ENCODE measurements around the gene CBS.
"Not testable (repeated sequence)": the region's sequence is repeated elsewhere in the genome, so short reads cannot be mapped to it uniquely, and the experiment has no call there.

DNA sequence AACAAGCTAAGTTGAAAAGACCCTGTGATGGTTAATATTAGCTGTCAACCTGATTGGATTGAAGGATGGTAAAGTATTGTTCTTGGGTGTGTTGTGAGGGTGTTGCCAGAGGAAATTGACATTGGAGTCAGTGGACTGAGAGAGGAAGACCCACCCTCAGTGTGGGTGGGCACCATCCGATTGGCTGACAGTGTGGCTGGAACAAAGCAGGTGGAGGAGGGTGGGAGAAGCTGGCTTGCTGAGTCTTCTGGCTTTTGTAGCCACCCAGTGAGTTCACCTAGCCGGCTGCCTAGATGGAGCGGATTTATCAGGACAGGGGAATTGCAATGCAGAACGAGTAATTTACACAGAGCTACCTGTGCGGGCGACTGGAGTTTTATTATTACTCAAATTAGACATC is 38.8 kb upstream of the CBS start:
- not testable (repeated sequence) for TF ChIP-seq POLR2A (IDR thresholded peaks at IDR 0.05; ENCODE audit: extremely low read depth, insufficient read length); CTCF (IDR thresholded peaks at IDR 0.05; ENCODE audit: low read depth, low read length)

Data from NB4 (cell line).